Adrenal gland (tissue), 5 donors: Measurements from ENCODE around the gene SLC39A9.

Experiments used
- CTCF ChIP-seq, 6 experiments: fragments of 450-650 bp in 4 of 6; fragments of 200-600 bp in 2 of 6; sonication (generic) in 1 of 6; IDR thresholded peaks; 1 replicate in 5 of 6; 2 replicates in 1 of 6; pipeline versions ENCODE4 v1.5.1 to v1.8.0; 2016 to 2021; ENCODE audit warnings: antibody characterized with exemption in 6 of 6, mild to moderate bottlenecking in 2 of 6, moderate library complexity in 1 of 6
- POLR2A ChIP-seq, 2 donors: fragments of 450-650 bp; IDR thresholded peaks; one replicate each; pipeline ENCODE4 v1.6.1; 2017; ENCODE audit warnings: antibody characterized with exemption in 2 of 2, mild to moderate bottlenecking in 2 of 2, moderate library complexity in 1 of 2
- donor health status: DM: no; HTN: no; CAD: no.

DNA sequence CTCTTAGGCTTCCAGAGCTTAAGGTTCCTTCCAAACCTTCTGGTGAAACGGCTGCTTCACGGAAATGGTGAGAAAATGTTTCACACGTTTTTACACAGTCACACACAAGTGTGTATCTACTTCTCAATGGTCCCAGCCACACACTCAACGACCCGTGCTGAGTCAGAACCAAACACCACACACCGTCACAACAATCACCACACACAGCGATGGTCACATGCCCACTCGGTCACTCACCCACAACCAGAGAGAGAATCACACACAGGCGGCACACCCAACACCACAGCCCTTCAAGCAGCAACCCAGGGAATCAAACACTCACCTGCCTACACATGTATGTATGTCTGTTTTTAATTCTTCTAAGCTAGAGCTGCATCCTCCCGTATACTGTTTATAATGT lies 73.4 kb downstream of the SLC39A9 start:
- no peak for TF ChIP-seq CTCF (IDR thresholded peaks at IDR 0.05)
- no peak for TF ChIP-seq POLR2A (IDR thresholded peaks at IDR 0.05)
